HG03097 (cell line): ENCODE results near the gene HSD17B2.
"Not testable (repeated sequence)": the region's sequence is repeated elsewhere in the genome, so short reads cannot be mapped to it uniquely, and the experiment has no call there.

Experiments
- ATAC-seq: cut with Tn5 transposase; IDR thresholded peaks from one replicate; pipeline ENCODE4 v1.9.1; 2021; ENCODE audit not compliant: unreplicated experiment, low FRiP score

HSD17B2 gene

DNA sequence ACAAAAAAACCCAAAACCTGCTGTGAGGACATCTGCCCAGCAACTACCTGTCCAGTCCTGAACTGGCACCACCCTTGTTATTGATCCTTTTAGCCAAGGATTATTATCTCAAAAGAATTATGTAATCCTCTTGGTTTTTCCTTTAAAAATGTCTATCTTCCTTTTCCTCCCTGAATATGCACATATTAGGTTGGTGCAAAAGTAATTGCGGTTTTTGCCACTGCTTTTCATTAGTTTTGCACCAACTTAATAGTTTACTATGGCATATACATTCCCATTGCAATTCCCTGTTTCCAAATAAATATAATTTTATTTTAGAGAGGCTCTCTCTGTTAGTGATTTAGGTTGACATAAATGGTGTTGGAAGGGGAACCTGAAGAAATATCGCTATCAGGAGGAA, 83.7 kb downstream of the HSD17B2 start:
- ATAC-seq: no peak

DNA sequence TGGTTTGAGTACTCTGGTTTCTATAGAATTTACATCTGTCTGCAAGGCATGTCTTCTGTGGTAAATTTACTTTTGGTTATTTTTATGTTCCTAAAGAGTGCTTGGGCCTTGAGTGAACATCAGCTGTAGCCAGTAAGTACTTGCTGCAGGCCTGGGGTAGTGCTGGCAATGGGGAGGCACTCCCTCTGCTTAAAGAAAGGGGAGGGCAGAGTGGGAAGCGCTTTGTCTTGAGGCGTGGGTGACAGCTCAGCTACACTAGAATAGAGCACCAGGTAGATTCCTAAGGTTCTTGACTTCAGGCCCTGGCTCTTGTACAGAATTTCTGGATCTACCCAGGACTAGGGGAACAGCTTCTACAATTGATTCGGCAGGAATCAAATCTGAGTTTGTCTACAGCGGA, 84.4 kb downstream of the HSD17B2 start:
- no peak for ATAC-seq

DNA sequence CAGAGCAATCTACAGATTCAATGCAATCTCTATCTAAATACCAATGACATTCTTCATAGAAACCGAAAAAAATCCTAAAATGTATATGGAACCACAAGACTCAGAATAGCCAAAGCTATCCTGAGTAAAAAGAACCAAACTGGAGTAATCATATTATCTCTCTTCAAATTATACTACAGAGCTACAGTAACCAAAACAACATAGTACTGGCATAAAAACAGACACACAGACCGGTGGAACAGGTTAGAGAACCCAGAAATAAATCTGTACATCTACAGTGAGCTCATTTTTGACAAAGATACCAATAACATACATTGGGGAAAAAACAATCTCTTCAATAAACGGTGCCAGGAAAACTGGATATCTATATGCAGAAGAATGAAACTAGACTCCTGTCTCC, 89.6 kb downstream of the HSD17B2 start:
- ATAC-seq: no peak

DNA sequence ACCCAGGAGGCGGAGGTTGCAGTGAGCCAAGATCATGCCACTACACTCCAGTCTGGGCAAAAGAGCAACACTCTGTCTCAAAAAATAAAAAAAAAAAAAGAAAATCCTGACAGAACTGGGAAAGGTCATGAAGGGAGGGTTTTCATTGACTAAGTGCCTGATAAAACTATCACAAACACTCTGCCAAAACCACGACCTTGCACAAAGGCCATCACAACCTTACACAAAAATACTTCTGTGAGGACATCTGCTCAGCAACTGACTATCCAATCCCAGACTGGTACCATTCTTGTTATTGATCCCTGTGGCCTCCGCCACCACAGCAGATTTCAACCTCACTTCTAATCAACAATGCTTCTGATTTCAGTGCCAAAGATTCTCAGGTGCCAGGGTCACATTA, 94.8 kb downstream of the HSD17B2 start:
- no peak for ATAC-seq

DNA sequence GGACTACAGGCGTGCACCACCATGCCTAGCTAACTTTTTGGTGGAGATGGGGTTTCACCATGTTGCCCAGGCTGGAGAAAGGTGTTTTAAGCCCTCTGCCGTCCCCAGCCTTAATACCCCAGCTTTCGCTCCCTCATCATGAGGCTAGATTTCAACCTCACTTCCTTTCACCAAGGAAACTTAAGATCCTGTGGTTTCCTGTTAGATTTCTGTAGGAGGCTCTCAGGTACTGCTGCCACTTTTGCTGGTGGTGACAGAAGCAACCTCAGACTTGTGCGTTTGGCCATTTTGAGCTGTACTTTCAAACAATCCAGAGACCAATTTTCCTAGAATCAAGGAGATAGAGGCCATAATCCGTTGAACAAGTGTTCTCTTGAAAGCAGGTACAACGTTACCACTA, 98.7 kb downstream of the HSD17B2 start:
- ATAC-seq: no peak

DNA sequence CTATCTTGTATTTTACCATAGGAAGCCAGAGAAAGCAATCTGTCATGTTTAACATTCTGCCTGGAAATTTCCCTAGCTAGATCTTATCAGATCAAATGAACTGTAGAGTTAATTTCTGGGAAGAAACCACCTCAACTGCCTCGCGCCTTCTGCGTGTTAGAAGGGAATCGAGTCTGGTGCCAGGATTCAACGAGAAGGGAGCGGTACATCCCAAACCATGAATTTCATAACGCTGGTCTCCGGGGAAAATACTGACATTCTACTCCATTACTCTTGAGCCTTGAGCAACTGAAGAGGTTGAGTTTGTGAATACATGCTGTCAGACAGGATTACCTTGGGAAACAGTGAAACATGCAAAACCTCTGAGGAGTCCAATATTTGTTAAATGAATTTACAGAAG, 99.8 kb downstream of the HSD17B2 start:
- no peak for ATAC-seq

GRCh38 chr16:82135844-82136243, 100.8 kb downstream of the HSD17B2 start:
- ATAC-seq: no peak

DNA sequence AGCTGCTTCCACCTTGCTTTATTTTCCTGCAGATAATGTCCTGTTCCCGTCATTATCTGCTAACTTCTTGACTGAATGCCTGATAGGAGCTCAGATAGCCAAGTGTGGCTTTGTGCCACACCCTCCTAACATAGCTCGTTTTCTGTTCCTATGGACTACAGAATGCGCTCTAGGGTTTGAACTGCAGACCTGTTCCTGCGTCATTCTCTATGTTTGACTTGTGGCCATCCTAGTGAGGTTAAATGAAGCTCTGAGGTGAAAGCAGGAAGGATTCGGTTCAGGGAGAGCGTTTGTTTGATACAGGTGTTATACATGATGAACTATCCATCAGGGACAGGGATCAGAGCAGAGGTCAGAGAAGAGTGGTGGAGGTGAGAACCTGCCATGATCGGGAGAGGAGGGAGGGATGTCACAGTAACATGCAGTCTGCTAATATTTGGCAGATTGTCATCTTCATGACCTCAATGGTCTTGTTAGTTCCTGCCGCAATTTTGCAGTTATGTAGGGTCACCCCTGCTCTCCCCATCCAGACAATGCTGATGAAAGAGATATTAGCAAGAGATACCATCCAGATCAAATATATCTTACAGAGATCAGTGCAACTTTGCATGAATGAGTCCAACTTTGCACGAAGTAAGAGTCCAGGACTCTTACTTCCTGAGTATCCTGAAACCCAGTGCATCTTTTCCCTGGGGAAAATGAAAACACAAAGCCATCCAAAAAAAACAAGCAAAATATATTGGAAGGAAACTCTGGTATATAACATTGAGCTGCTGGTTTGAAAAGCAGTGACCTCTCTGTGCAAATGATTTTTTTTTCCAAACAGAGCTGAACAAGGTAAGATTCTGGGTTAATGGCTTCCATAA, 102.1 kb downstream of the HSD17B2 start:
- ATAC-seq: no peak

GRCh38 chr16:82137822-82138167, 102.7 kb downstream of the HSD17B2 start:
- ATAC-seq: no peak

DNA sequence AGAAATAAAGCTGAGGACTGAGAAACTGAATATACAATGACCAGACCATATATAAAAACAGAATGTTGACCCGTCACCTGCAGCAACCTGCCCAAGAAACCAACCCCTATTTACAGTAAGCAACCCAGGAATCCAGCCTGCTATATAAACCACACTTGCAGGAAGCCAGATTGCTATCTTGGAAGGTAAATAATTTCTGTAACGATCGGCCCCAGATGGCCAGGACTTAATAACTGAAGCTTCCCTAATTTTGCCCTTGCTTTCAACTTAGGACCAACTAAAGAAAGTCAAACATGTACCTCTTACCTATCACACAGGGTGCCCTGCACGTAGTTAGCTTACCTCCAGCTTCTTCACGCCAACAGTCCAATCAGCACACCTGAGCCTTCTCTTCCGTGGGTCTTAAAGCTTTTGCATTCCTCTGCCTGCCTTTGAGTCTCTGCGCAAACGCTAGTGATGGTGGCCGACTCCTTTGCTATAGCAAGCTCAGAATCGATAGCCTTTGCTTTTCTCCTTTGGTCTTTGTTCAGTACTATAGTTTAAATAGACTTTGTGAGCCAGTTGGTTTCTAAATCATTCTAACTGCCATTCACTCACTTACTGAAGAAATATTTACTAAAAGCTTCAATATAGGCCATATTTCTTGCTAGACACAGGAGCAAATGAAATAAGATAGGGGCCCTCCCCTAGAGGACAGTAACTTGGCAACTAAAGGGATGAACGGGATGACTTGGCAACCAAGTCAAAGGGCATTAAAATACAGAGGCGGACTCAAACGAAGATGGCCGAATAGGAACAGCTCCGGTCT, 103.6 kb downstream of the HSD17B2 start:
- no peak for ATAC-seq

DNA sequence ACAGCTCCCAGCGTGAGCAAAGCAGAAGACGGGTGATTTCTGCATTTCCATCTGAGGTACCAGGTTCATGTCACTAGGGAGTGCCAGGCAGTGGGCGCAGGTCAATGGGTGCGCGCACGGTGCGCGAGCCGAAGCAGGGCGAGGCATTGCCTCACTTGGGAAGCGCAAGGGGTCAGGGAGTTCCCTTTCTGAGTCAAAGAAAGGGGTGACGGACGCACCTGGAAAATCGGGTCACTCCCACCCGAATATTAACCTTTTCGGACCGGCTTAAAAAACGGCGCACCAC, 104.2 kb downstream of the HSD17B2 start:
- not testable (repeated sequence) for ATAC-seq

DNA sequence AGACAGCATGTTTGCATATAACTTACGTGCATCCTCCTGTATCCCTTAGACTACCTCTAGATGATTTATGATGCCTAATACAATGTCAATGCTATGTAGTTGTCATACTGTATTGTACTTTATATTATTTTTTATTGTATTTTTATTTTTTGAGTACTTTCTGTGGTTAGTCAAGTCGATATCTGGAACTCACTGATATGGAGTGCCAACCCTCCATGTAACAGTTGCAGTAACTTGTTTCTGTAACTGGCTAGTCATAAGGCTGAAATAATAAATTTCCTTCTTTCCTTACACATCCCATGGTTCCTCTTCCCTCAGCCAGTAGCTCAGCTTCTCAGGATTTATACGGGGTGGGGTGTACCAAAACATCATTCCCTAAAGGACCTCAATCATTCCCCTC, 111.5 kb downstream of the HSD17B2 start:
- no peak for ATAC-seq

DNA sequence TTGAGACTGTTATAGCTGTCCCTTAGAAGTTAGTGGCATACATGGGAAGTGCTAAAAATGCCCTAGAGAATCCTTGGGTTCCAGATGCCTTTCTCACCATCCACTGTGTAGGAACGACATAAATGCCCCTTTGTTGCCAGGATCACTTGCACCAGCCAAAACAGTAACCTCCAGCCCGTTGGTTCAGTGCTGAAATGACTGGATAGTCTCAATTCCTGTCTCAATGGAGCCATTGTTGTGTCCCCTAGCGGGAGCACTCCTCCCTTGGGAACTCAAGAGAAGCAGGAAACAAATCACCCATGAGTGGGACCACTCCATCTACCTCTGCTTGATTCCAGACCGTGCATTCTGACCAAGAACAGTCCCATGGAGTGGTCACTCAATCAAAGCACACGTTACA, 111.9 kb downstream of the HSD17B2 start:
- no peak for ATAC-seq

DNA sequence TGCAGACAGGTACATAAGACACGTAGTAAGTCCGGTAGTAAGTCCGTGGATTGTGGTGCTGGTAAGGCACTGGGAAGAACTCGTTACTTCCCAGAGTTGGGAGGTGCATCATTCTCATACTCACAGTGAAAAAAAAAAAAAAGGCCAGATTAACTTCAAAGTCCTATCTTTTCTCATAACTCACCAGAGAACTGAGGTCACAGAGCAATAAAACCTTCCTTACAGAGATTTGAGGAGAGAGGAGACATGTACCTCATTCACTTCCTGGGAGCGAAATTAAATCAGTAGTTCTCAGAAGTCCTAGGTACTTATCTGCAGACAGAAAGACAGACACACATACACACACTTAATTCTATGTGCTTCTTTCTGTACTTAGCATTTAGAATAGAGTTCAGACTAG, 112.5 kb downstream of the HSD17B2 start:
- ATAC-seq: no peak
